GM21786 (cell line): ENCODE measurements around the gene GTPBP1.

Experiments used
- ATAC-seq: cut with Tn5 transposase; IDR thresholded peaks from one replicate; pipeline ENCODE4 v1.9.1; 2021; ENCODE audit not compliant: unreplicated experiment

The GTPBP1 gene

GRCh38 chr22:38756711-38757463 lies 51.1 kb downstream of the GTPBP1 start:
- ATAC-seq: no peak

GRCh38 chr22:38757464-38757757 lies 51.7 kb downstream of the GTPBP1 start:
- ATAC-seq: no peak

- ATAC-seq: no peak
Observed at GRCh38 chr22:38758276-38758945, 52.7 kb downstream of the GTPBP1 start.

- no peak for ATAC-seq
Observed at GRCh38 chr22:38759005-38759404, 53.3 kb downstream of the GTPBP1 start.

- no peak for ATAC-seq
Observed at GRCh38 chr22:38760477-38761201, 54.9 kb downstream of the GTPBP1 start.

GRCh38 chr22:38761202-38762162 lies 55.7 kb downstream of the GTPBP1 start:
- ATAC-seq: no peak

GRCh38 chr22:38762551-38762983 lies 56.8 kb downstream of the GTPBP1 start:
- ATAC-seq: no peak

- no peak for ATAC-seq
Observed at GRCh38 chr22:38766076-38766777, 60.5 kb downstream of the GTPBP1 start.

GRCh38 chr22:38767313-38767712 lies 61.6 kb downstream of the GTPBP1 start:
- no peak for ATAC-seq

GRCh38 chr22:38768036-38768435 lies 62.3 kb downstream of the GTPBP1 start:
- ATAC-seq: no peak

- no peak for ATAC-seq
Observed at GRCh38 chr22:38770257-38770949, 64.7 kb downstream of the GTPBP1 start.

GRCh38 chr22:38772623-38772873 lies 66.8 kb downstream of the GTPBP1 start:
- ATAC-seq: no peak

- no peak for ATAC-seq
Observed at GRCh38 chr22:38773363-38773946, 67.7 kb downstream of the GTPBP1 start.

GRCh38 chr22:38774496-38775166 lies 68.9 kb downstream of the GTPBP1 start:
- no peak for ATAC-seq

GRCh38 chr22:38775656-38776055 lies 69.9 kb downstream of the GTPBP1 start:
- no peak for ATAC-seq

GRCh38 chr22:38776086-38776485 lies 70.3 kb downstream of the GTPBP1 start:
- ATAC-seq: no peak

- no peak for ATAC-seq
Observed at GRCh38 chr22:38777087-38777671, 71.4 kb downstream of the GTPBP1 start.

GRCh38 chr22:38781033-38781432 lies 75.3 kb downstream of the GTPBP1 start:
- ATAC-seq: no peak
